HG02970 (cell line): Measurements from ENCODE around the gene NKX1-1.

Experiments
- ATAC-seq: cut with Tn5 transposase; IDR thresholded peaks from one replicate; pipeline ENCODE4 v1.9.1; 2021; ENCODE audit warnings: mild to moderate bottlenecking, moderate library complexity, moderate number of reproducible peaks; ENCODE audit not compliant: unreplicated experiment, low FRiP score

The NKX1-1 gene

GRCh38 chr4:1364217-1364616 is 42.0 kb downstream of the NKX1-1 start:
- ATAC-seq = no peak

- ATAC-seq = no peak
Measured at GRCh38 chr4:1363513-1363912, 42.7 kb downstream of the NKX1-1 start.

DNA sequence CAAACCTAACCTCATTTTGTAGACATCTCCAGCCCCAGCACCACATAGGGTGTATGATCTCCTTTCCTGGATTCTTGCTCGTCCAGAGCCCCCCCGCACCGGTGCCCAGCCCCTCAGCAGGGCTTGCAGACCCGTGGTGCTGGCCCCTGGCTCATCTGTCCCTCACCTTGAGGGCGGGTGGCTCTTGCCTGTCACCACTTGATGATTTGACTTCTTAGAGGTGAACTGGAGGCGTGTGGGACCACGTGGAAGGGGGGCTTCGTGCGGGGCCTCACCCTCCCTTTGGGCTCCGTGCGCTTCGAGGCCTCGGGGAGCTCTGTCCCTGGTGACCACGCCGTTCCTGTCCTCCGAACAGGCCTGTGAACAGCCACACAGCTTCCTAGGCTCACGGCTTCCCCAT is 43.7 kb downstream of the NKX1-1 start:
- ATAC-seq = no peak

- ATAC-seq = no peak
Measured at GRCh38 chr4:1362046-1362445, 44.2 kb downstream of the NKX1-1 start.

DNA sequence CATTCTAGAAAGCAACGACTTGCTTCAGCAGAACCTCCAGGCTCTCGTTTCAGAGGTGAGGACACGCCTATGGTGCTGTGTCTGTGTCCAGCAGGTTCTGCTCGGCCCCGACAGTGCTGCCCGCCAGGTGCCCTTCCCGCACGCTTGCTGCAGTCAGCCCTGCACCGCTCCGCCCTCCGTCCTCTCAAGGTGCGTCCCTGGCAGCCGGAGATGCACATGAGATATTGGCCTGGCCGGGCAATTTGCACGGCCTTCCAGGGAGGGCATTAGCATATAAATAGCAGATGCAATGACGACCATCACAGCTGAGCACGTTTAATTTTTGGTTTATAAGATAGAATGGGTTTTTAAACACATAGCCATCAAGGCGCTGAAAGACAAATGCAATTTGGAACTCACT is 44.8 kb downstream of the NKX1-1 start:
- no peak for ATAC-seq

GRCh38 chr4:1360423-1361283 is 45.6 kb downstream of the NKX1-1 start:
- ATAC-seq = no peak

DNA sequence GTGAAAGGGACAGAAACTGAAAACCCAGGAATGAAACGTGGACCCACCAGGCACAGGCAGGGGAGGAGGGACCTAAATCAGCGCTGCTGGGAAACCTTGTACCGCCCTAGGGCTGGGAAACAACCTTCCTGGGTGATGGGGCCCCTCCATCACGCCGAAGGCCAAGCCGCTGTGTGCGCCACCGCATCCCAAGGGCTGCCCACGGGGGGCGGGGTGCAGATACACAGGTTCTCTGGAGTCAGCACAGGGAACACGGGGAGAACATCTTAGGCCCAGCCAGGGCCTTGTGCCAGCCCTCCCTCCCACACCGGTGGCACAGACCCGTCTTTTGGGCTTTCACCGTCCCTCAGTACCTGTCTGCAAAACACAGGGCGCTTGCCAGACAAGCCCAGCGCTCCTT is 46.3 kb downstream of the NKX1-1 start:
- no peak for ATAC-seq

- no peak for ATAC-seq
Measured at GRCh38 chr4:1359144-1359501, 47.1 kb downstream of the NKX1-1 start.

DNA sequence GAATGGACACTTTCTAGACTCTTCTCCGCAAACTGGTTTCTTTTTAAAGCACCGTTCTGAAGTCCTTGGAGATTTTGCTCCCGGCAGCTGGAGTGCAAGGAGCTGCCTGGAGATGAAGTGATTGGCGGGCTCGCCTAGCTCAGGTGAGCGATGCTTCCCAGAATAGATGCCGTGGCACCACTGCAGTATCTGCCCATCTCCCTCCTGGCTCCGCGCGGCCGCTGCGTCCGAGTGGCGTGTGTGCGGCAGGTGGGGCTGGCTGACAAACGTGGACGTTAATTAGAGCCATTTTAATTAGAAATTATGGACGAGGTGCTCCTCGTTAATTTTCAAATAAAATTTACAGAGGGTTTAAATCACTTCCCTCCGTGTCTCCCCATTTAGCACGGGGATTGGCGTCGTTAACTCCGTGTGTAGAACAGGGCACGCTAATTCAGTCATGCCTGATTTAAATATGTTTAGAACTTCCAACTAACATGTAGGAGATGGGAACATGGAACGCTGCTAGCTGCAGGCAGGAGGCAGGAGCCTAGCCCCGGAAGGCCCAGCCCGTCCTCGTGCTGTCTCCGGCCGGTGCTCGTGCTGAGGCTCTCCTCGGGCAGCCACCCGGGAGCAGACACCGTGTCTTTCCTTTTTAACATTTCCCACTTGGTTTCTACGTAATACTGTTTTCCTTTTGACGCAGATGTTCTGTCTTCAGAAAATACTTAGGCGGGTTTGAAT is 47.7 kb downstream of the NKX1-1 start:
- no peak for ATAC-seq

GRCh38 chr4:1357356-1358248 is 48.6 kb downstream of the NKX1-1 start:
- ATAC-seq = no peak

GRCh38 chr4:1356181-1356998 is 49.9 kb downstream of the NKX1-1 start:
- no peak for ATAC-seq

DNA sequence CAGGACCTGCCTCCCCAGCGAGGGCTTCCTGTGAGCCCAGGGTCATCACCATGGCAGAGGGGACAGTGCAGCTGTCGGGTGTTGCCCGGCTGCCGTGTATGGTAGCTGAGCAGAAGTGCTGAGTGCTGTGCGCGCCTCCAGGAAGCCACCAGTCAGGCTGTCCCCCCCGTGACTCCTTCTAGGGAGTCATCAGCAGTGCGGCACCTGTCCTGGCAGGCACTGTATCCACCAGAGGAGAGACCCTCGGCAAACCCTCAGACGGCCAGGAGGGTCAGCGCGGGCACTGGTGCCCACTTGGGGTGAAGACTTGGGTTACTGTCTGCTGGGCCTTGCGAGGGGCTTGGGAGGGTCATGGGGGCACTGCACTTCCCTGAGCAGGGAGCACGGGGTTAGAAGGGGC is 50.9 kb downstream of the NKX1-1 start:
- ATAC-seq = no peak

- ATAC-seq = no peak
Measured at GRCh38 chr4:1354983-1355275, 51.3 kb downstream of the NKX1-1 start.

GRCh38 chr4:1354136-1354982 is 51.9 kb downstream of the NKX1-1 start:
- no peak for ATAC-seq

DNA sequence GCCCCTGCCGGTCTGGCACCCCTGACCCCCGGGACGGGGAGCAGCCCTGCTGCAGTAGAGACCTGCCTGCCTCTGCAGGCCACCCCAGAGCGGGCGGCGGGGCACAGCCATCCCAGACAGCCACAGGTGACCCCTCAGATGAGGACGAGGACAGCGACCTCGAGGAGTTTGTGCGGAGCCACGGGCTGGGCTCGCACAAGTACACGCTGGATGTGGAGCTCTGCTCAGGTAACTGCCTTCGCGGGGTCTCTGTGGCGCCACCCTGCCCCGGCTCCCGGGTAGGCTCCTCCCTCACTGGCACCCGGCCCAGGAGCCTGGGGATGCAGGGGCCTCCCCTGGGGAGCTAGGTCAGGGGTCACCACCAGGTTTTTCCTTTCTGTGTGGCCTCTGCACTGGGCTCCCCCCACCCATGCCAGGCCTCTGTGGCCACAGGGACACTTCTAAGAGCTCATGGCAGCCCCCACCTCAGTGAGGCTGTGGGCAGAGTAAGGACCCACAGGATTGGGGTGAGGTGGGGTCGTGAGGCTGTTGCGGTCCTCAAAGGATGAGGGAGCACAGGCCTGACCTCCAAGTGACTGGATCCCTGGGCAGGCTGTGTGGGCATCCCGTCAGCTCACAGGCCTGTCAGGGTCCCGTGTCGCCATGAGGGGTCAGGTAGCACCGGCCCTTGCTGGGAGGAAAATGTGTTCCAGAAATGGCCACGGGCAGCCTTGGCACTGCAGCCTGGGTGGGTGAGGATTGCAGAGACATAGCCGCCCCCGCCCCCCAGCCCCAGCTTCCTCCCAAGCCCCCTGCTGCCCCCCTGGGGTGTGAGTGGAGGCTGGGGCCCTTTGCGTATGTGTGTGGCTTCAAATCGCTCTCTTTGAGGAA is 52.8 kb downstream of the NKX1-1 start:
- no peak for ATAC-seq
